Hematopoietic multipotent progenitor cell treated with erythropoietin and hydrocortisone succinate and interleukin-3 and kit ligand, for 6 days (in vitro differentiated cells): Measurements from ENCODE around the gene PFDN6.

Experiments used
- DNase-seq: peaks from one replicate; pipeline ENCODE4 v3.0.0-alpha.2; 2015

The PFDN6 gene

GRCh38 chr6:33296797-33297405 is 7.5 kb downstream of the PFDN6 start:
- no peak for DNase-seq

GRCh38 chr6:33297406-33297955 is 8.1 kb downstream of the PFDN6 start:
- DNase-seq: no peak

DNA sequence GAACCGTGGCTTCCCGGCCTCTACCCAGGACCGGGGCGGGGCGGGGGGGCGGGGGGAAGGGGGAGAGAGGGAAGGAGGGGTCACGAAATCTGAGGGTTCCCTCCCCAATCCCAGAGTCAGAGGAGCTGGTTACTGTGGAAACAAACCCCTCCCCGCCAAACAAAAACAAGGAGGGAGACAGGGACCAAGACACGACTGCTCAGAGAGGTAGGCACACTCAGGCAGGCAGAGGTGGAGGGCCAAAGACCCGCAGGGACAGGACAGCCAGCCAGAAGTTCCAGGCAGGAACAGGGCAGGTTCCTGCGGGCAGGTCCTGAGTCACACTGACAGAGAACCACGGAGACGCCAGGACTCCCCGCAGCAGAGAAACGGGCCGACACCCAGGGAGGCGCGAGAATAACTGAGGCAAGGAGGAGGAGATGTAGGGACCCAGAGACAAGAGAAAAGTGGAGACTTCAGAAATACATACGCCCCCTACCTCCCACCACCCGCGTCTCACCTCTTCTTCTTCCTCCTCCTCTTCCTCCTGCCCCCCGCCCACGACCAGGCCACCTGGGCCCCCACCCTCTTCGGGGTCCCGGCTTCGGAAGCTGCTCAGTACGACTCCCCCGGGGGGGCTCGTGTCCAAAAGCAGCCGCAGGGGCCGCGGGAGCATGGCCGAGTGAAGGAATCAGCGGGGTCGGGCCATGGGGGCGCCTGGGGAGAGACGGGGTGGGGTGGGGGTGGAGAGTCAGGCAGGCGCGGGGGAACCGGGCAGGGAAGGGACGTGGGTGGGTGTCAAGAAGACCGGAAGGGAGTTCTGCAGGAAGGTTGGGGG is 8.8 kb downstream of the PFDN6 start:
- peak; percentile 87 for DNase-seq

- peak; percentile 81 for DNase-seq
Measured at GRCh38 chr6:33298773-33299236, 9.4 kb downstream of the PFDN6 start, which contains the start of gene RGL2. TSS of gene RGL2 (minus strand) at chr6:33298942. CDS start at chr6:33298610, 332 bp downstream.

GRCh38 chr6:33299237-33299944 is 10.0 kb downstream of the PFDN6 start:
- DNase-seq: peak; percentile 97

DNA sequence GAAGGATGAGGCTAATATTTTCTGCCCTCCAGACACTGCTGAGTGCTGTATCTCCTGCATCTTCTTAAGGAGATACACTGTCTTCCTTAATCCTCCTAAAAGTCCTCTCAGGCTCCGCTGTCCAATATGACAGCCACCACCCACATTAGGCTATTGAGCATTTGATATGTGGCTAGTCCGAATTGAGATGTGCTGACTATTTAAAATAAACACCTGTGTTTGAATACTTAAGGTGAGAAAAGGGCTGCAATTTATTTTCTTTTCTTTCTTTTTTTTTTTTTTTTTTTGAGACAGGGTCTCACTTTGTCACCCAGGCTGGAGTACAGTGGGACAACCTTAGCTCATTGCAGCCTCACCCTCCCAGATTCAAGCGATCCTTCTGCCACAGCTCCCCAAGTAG is 12.5 kb downstream of the PFDN6 start:
- no peak for DNase-seq

GRCh38 chr6:33304216-33304615 is 14.8 kb downstream of the PFDN6 start:
- DNase-seq: no peak

GRCh38 chr6:33305052-33305451 is 15.7 kb downstream of the PFDN6 start:
- no peak for DNase-seq

GRCh38 chr6:33306356-33306755 is 17.0 kb downstream of the PFDN6 start:
- no peak for DNase-seq

- DNase-seq: peak; percentile 91
Measured at GRCh38 chr6:33312361-33313104, 23.1 kb downstream of the PFDN6 start.

- DNase-seq: peak; percentile 62
Measured at GRCh38 chr6:33313105-33313708, 23.8 kb downstream of the PFDN6 start.

GRCh38 chr6:33313709-33314514 is 24.5 kb downstream of the PFDN6 start, which contains the start of gene TAPBP:
TSS of gene TAPBP (minus strand) at chr6:33314078. CDS start at chr6:33314041, 37 bp downstream.
- DNase-seq: peak; percentile 75

DNA sequence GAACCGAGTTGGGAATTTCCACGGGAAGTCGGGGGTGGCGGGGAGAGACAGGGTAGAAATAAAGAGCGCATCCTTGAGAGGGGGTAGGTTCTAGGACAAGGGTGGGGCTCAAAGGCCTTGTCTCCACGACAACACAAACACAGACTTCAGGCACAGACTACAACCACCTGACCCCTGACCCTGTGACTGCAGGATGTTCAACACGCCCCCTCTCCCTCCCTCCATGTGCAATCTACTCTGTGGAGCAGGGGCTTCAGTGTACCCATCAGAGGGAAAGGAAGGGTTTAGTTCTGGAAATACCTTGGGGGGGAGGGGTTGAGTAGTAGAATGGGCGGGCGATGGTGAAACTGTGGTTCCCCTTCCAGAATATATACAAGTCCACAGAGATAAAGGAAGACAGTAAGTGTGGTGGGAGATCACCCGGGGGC is 25.1 kb downstream of the PFDN6 start:
- DNase-seq: peak; percentile 87

DNA sequence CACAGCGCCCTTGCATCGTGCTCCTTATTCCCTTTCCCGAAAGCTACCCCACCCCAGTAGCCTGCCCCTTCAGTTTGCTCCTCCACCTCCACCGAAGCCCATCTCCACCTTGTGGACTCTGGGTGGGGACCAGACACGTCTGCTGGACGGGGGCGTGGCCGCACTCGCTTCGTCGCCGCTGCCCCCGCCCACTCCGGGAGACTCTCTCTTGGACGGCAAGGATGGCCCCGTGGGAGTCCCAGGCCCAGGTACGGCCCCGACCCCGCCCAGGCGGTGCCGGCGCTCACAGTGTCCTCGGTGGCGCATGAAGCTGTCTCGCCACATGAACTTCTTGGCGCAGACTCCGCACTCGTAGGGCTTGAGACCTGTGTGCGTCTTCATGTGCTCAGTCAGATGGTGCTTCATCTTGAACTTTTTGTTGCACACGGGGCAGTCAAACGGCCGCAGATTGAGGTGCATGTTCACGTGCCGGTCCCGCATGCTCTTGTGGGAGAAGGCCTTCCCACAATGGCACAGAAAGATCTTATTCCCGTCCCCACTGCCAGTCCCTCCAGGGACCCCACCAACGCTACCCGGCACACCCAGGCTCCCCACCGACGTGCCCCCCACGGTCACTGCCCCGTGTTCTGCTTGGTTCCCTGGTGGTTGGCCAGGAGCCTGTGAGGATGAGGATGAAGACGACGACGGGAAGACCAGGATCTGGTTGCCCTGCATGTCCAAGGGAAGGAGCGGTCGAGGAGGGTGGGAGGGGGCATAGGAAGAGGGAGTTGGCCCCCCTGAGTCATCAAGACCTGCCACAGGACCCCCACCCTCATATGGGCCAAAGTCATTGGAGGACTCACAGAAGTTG is 25.8 kb downstream of the PFDN6 start:
- DNase-seq: peak; percentile 55

DNA sequence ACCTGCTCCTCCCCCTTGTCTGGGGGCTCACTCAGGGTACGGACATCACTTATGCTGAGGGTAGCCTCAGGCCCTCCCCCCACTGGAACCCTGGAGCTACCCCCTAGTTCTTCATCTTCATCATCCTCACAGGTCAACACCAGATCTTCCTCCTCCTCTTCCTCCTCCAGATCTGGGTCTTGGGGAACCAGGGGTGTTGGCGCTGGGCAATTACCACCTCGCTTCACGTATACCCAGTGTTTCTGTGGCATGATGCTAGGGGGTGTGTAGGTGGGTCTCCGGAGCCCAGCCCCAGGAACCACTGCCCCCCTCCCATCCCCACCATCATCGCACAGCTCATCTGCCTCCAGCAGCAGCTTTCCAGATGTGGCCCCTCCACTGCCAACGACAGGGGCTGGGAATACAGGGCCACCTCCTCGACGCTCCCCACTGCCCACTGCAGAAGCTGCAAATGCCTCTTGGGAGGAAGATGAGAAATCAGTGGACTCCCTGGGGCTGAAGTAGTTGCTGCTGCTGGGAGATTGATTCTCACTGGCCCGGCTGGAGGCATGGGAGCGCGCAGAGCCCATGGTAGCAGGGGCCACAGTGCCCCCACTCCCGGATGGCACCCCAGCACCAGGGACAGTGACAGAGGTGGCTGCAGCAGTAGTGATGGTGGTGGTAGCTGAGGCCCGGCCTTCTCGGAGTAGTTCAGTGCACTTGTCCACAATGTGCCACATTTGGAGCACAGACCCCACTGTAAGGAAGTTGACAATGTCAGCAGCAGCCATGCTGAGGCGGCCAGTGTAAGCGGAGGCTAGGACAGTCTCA is 26.6 kb downstream of the PFDN6 start:
- DNase-seq: no peak

- peak; percentile 37 for DNase-seq
Measured at GRCh38 chr6:33316603-33317418, 27.4 kb downstream of the PFDN6 start.

DNA sequence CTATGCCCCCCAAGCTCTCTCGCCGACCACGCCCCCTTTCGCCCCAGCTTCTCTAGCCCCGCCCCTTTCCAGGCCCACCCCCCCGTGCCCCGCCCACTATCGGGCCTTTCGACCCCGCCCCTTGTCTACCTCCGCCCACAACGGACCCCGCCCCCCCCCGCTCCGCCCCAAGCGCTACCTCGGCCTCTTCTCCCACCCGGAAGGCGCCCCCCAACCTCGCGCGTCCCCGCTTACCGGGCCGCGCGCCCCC is 27.9 kb downstream of the PFDN6 start:
- peak; percentile 82 for DNase-seq

GRCh38 chr6:33317669-33318425 is 28.4 kb downstream of the PFDN6 start, which contains the start of gene ZBTB22:
TSS of gene ZBTB22 (minus strand) at chr6:33317744. CDS start at chr6:33316916, 828 bp downstream.
- peak; percentile 100 for DNase-seq
